IPS DF 6.9 (cell line): ENCODE measurements around the gene ATP5F1E.

Experiments
- DNase-seq: peaks from one replicate; pipeline ENCODE4 v3.0.0-alpha.2; 2013; ENCODE audit warnings: low read depth, low spot score
- H3K27ac ChIP-seq: one replicate; pipeline ENCODE4 v1.5.1; 2013; ENCODE audit warnings: low read length, control low read depth
- H3K27me3 ChIP-seq: 2 replicates; pipeline ENCODE4 v1.6.1; 2013; ENCODE audit warnings: mild to moderate bottlenecking, low read length; ENCODE audit not compliant: control insufficient read depth, insufficient read depth
- H3K36me3 ChIP-seq: 2 replicates; pipeline ENCODE4 v1.6.1; 2013; ENCODE audit warnings: low read length; ENCODE audit not compliant: control insufficient read depth, insufficient read depth
- H3K4me1 ChIP-seq: 2 replicates; pipeline ENCODE4 v1.6.1; 2013; ENCODE audit warnings: low read length; ENCODE audit not compliant: control insufficient read depth, insufficient read depth
- H3K4me3 ChIP-seq: 2 replicates; pipeline ENCODE4 v1.5.1; 2013; ENCODE audit warnings: mild to moderate bottlenecking, low read length
- H3K9me3 ChIP-seq: 2 replicates; pipeline ENCODE4 v1.6.1; 2013; ENCODE audit warnings: low read length, inconsistent platforms; ENCODE audit not compliant: control insufficient read depth, insufficient read depth
- WGBS: extraction: QIAGEN DNeasy Blood & Tissue Kit; methylation state at CpG from one replicate; pipeline ENCODE4 v1.1.7; 2013; ENCODE audit warnings: mixed read lengths, missing lambda C conversion rate; ENCODE audit not compliant: insufficient read length, insufficient coverage; 5-methylcytosine and 5-hydroxymethylcytosine counted together

ATP5F1E gene

DNA sequence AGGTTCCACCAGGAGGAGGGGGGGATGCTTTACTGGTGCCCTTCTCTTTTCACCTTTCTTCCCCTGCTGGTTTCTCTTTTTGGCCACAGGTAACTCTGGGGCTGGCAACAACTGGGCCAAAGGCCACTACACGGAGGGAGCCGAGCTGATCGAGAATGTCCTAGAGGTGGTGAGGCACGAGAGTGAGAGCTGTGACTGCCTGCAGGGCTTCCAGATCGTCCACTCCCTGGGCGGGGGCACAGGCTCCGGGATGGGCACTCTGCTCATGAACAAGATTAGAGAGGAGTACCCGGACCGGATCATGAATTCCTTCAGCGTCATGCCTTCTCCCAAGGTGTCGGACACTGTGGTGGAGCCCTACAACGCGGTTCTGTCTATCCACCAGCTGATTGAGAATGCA is 8.5 kb downstream of the ATP5F1E start:
- Histone ChIP-seq H3K4me1 (no peaks in the 10 kb centered on the region), H3K4me3 (no peak overlapping the region), H3K9me3 (no peaks in the 10 kb centered on the region), H3K36me3 (peaks cover 10% of the 10 kb centered on the region; the same call in 1 of the 2 replicates), H3K27me3 (no peaks in the 10 kb centered on the region), H3K27ac (no peak overlapping the region)
- WGBS = no CpG with 5 or more reads among the region's 13 CpGs
- DNase-seq = no peak

GRCh38 chr20:59022754-59023153 is 9.4 kb downstream of the ATP5F1E start:
- Histone ChIP-seq H3K9me3 (no peaks in the 10 kb centered on the region), H3K27ac (no peak overlapping the region), H3K27me3 (no peaks in the 10 kb centered on the region), H3K4me3 (no peak overlapping the region), H3K36me3 (peaks cover 10% of the 10 kb centered on the region; the same call in 1 of the 2 replicates), H3K4me1 (no peaks in the 10 kb centered on the region)
- no CpG with 5 or more reads among the region's 15 CpGs for WGBS
- no peak for DNase-seq

- no CpG with 5 or more reads among the region's 5 CpGs for WGBS
- Histone ChIP-seq H3K27me3 (no peaks in the 10 kb centered on the region), H3K4me3 (no peak overlapping the region), H3K9me3 (no peaks in the 10 kb centered on the region), H3K4me1 (no peaks in the 10 kb centered on the region), H3K36me3 (peaks cover 10% of the 10 kb centered on the region; the same call in 1 of the 2 replicates), H3K27ac (no peak overlapping the region)
- no peak for DNase-seq
These were observed 11.1 kb downstream of the ATP5F1E start for GRCh38 chr20:59020938-59021551.

DNA sequence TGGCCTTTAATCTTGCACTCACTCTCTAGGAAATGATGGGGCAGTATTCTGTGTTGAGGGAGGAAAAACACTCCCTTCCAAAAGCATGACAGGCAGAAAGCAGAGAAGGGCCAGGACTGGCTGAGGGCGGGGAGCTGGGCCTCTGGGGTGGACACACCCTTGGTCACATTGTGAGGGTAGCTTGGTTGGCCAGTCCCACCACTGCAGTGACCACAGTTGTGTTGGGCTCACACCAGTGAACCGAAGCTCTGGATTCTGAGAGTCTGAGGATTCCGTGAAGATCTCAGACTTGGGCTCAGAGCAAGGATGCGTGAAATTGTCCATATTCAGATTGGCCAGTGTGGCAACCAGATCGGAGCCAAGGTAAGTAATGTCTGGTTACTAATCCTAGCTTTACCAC is 12.9 kb downstream of the ATP5F1E start, which contains the start of gene TUBB1:
TUBB1 (plus strand) TSS at position 213 of the 400 bp plus-strand sequence; CDS start at position 307, 94 bp downstream.
- DNase-seq = no peak
- Histone ChIP-seq H3K4me1 (no peaks in the 10 kb centered on the region), H3K36me3 (0 out of 2 replicates have a peak, but pooled peaks cover 4% of the 10 kb centered on the region), H3K4me3 (no peak within 1 kb of the TSS), H3K27ac (no peak within 1 kb of the TSS), H3K9me3 (no peaks in the 10 kb centered on the region), H3K27me3 (no peaks in the 10 kb centered on the region)
- WGBS = no CpG with 5 or more reads among the region's 5 CpGs

GRCh38 chr20:59018817-59019216 is 13.3 kb downstream of the ATP5F1E start:
- DNase-seq = no peak
- Histone ChIP-seq H3K9me3 (no peaks in the 10 kb centered on the region), H3K4me1 (no peaks in the 10 kb centered on the region), H3K27me3 (no peaks in the 10 kb centered on the region), H3K27ac (no peak overlapping the region), H3K4me3 (no peak overlapping the region), H3K36me3 (no peaks in the 10 kb centered on the region)
- WGBS = no CpG with 5 or more reads among the region's 10 CpGs

DNA sequence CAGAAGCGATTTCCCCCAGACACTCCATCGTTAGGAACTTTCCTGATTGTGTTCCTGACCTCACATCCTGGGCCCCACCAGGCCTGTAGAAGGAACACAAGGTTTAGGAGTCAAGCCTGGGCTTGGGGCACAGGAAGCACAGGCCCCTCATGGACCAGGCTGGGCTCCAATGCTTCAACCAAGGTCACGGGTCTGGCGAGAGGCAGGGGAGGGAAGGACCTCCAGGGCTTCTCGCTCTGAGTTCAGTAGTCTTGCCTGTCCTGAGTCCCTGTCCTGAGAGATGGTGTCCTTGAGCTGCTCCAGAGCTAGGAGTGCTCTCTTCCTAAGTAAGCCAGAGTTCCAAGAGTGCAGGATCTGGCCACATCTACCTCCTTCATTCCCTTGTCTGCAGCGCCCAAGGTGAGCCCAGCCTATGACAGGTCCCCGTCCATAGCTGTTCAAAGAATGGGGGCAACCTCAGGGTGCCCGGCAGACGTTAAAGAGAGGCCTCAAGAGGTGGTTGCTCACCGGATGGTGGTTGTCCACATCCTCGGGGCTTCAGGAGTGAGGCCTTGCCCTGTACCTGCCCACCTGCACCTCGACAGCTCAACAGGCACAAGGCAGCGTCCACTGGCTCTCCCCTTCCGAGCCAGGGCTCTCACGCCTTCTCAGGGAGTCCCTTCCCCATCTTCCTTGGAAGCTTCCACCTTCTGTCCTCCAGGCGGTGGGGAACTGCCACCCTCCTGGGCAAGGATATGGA is 14.5 kb downstream of the ATP5F1E start:
- no peaks in the 10 kb centered on the region for H3K9me3 ChIP-seq
- H3K27me3 ChIP-seq = no peaks in the 10 kb centered on the region
- DNase-seq = no peak
- H3K4me1 ChIP-seq = no peaks in the 10 kb centered on the region
- no peak overlapping the region for H3K27ac ChIP-seq
- H3K36me3 ChIP-seq = no peaks in the 10 kb centered on the region
- H3K4me3 ChIP-seq = no peak overlapping the region
- WGBS = no CpG with 5 or more reads among the region's 16 CpGs

DNA sequence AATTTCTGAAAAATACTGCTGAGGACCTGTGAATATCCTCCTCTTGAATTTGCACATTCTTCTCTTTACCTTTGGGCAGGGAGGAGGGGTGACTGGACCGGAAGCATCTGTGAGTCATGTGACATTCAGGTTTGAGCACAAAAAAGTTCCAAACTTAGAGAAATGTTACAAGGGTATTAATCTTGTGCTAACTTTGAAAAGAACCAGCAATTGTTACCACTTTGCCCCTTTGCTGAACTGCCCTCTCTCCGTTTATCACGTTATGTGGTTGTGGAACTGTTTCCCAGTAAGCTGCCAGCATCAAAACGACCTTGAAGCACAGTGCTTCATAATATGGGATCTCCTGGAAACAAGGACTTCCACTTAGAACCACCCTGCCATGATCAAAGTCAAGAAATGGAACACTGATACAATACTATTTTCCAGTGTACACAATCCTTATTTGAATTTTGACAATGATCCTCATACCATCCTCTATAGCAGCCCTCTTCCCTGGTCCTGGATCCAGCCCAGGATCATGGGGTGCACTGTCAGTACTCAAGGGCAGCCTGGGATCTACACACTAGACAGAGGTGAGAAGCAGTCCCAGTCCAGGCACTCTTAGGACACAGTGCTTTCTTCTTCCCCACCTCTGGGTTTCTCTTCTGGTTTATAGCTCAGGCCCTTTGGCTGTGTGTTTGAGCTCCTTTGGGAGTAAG is 15.2 kb downstream of the ATP5F1E start:
- Histone ChIP-seq H3K9me3 (no peaks in the 10 kb centered on the region), H3K27me3 (no peaks in the 10 kb centered on the region), H3K4me3 (no peak overlapping the region), H3K36me3 (no peaks in the 10 kb centered on the region), H3K4me1 (no peaks in the 10 kb centered on the region), H3K27ac (no peak overlapping the region)
- no CpG with 5 or more reads among the region's 4 CpGs for WGBS
- no peak for DNase-seq

- H3K27me3 ChIP-seq = no peaks in the 10 kb centered on the region
- no peaks in the 10 kb centered on the region for H3K9me3 ChIP-seq
- H3K4me1 ChIP-seq = no peaks in the 10 kb centered on the region
- no peak overlapping the region for H3K27ac ChIP-seq
- no peak for DNase-seq
- H3K36me3 ChIP-seq = no peaks in the 10 kb centered on the region
- no CpG with 5 or more reads among the region's 16 CpGs for WGBS
- no peak overlapping the region for H3K4me3 ChIP-seq
These were observed 16.1 kb downstream of the ATP5F1E start for GRCh38 chr20:59015812-59016711.

GRCh38 chr20:59015411-59015810 is 16.7 kb downstream of the ATP5F1E start:
- no peak overlapping the region for H3K4me3 ChIP-seq
- no CpG with 5 or more reads among the region's 16 CpGs for WGBS
- no peaks in the 10 kb centered on the region for H3K27me3 ChIP-seq
- no peak for DNase-seq
- H3K27ac ChIP-seq = no peak overlapping the region
- H3K36me3 ChIP-seq = no peaks in the 10 kb centered on the region
- no peaks in the 10 kb centered on the region for H3K4me1 ChIP-seq
- H3K9me3 ChIP-seq = no peaks in the 10 kb centered on the region
